H1 (cell line): ENCODE data around the gene ARMC9. TPM values are rescaled to one million over a fixed set of nuclear protein-coding genes. Genes with fewer than 3 reads are reported as not detected.

ENCODE experiments used
- CTBP2 ChIP-seq: IDR thresholded peaks from 2 replicates; pipeline ENCODE4 v1.7.0; 2011; ENCODE audit warnings: borderline replicate concordance, mild to moderate bottlenecking, moderate library complexity, mixed read lengths, low read length; ENCODE audit not compliant: insufficient read depth, insufficient read length
- USF2 ChIP-seq: IDR thresholded peaks from 2 replicates; pipeline ENCODE4 v1.6.1; 2011; ENCODE audit warnings: low read length, improper control_type of control experiment
- polyA plus RNA-seq, 7 experiments: library from polyadenylated mRNA; depleted of rRNA in 3 of 7; stranded (reverse) in 5 of 7; unstranded in 2 of 7; fragments of >200 nt in 5 of 7; fragments of 200-250 nt in 2 of 7; gene quantifications; 1 replicate in 5 of 7; 2 replicates in 1 of 7; 4 replicates in 1 of 7; pipeline versions ENCODE4 v1.2.1 to v1.2.3, GENCODE V29; 2011 to 2013; ENCODE audit warnings: missing spikeins in 2 of 7, mixed read lengths in 2 of 7
- total RNA-seq: library from RNA; stranded (reverse); fragmentation: NEBNext Ultra II Directional; extraction: Animal tissue kit (Norgen Biotek cat#: 25700); gene quantifications from 2 replicates; pipeline ENCODE4 v1.2.1, GENCODE V29; 2021

ARMC9 gene
- total and polyA plus RNA-seq, 2 of the 8 experiments (the other 6 are each of a cell fraction or from before 2014, with no cell fraction given): 23.2 to 36.1 TPM

GRCh38 chr2:231244382-231245248, 46.2 kb downstream of the ARMC9 start (continued):
- TF ChIP-seq CTBP2 (no peak), USF2 (no peak)
